ENCODE data around the gene DIMT1. TPM values are rescaled to one million over a fixed set of nuclear protein-coding genes. Genes with fewer than 3 reads are reported as not detected.

Gene DIMT1
- total RNA-seq, 1 donor from 2014 or later: 23.2 TPM

DNA sequence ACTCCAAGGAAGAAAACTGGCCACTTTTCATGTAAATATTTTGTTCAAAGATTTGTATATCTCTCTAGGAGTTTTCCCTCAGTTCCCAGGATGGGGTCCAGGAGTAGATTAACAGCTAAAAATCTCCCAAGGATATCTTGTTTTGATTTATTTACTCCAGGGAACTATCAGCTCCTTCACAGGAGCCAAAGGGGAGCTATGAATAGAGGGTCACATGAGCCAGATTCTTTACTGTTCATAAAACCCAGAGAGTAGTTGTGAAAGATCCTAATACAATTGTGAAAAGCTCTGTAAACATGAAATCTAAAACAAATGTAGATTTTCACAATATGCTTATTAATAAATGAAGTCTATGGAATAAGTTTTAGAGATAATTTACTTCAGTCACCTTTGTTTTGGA, 16.9 kb downstream of the DIMT1 start:
- no peak for DNase-seq (ENCODE audit: low read depth)
- TF ChIP-seq CTCF (conservative IDR thresholded peaks at IDR 0.05; ENCODE audit: low read depth, low read length): no peak
- no peak overlapping the region for H3K4me3 ChIP-seq (ENCODE audit: low read depth, low read length)

- DNase-seq (ENCODE audit: low read depth): no peak
- no peak for TF ChIP-seq CTCF (conservative IDR thresholded peaks at IDR 0.05; ENCODE audit: low read depth, low read length)
Measured at GRCh38 chr5:62385816-62386400, 17.8 kb downstream of the DIMT1 start.

GRCh38 chr5:62385131-62385530, 18.6 kb downstream of the DIMT1 start:
- DNase-seq (ENCODE audit: low read depth): no peak
- no peak for TF ChIP-seq CTCF (conservative IDR thresholded peaks at IDR 0.05; ENCODE audit: low read depth, low read length)
- H3K4me3 ChIP-seq (ENCODE audit: low read depth, low read length): no peak overlapping the region

More at GRCh38 chr5:62385816-62386400, 17.8 kb downstream of the DIMT1 start:
- no peak overlapping the region for H3K4me3 ChIP-seq (ENCODE audit: low read depth, low read length)

DNA sequence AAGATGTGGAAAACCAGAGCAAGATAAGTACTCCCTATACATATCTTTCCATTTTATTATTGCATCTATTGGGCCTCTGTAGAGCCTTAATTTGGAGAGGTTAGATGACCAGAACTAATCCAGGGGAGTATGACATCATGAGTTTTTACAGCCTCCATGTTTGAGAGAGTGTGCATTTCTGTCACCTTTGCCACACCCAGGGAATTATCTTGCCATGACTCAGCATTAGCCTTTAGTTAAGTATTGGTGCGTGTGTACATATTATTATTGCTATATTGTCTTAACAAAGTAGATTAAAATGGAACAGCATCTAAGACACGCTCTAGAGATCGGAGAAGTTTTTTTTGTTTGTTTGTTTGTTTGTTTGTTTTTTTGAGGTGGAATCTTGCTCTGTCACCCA, 27.6 kb downstream of the DIMT1 start:
- H3K4me3 ChIP-seq (ENCODE audit: low read depth, low read length): no peak overlapping the region
- TF ChIP-seq CTCF (conservative IDR thresholded peaks at IDR 0.05; ENCODE audit: low read depth, low read length): no peak
- DNase-seq (ENCODE audit: low read depth): no peak

GRCh38 chr5:62375627-62376026, 28.1 kb downstream of the DIMT1 start:
- no peak for DNase-seq (ENCODE audit: low read depth)
- no peak overlapping the region for H3K4me3 ChIP-seq (ENCODE audit: low read depth, low read length)
- TF ChIP-seq CTCF (conservative IDR thresholded peaks at IDR 0.05; ENCODE audit: low read depth, low read length): no peak

- no peak overlapping the region for H3K4me3 ChIP-seq (ENCODE audit: low read depth, low read length)
- no peak for DNase-seq (ENCODE audit: low read depth)
- no peak for TF ChIP-seq CTCF (conservative IDR thresholded peaks at IDR 0.05; ENCODE audit: low read depth, low read length)
Measured at GRCh38 chr5:62374090-62374489, 29.6 kb downstream of the DIMT1 start.

- DNase-seq (ENCODE audit: low read depth): no peak
- no peak for TF ChIP-seq CTCF (conservative IDR thresholded peaks at IDR 0.05; ENCODE audit: low read depth, low read length)
- no peak overlapping the region for H3K4me3 ChIP-seq (ENCODE audit: low read depth, low read length)
Measured at GRCh38 chr5:62373382-62373781, 30.3 kb downstream of the DIMT1 start.

All from epithelial cell of proximal tubule (primary cell).